AG10803 (cell line): ENCODE measurements around the gene DEDD2.

Experiments used
- DNase-seq: peaks from one replicate; pipeline ENCODE4 v3.0.0; 2010; ENCODE audit warnings: low read depth
- H3K4me3 ChIP-seq: 2 replicates; pipeline ENCODE4 v1.5.1; 2011; ENCODE audit warnings: mild to moderate bottlenecking, low read length, control low read depth
- TF ChIP-seq, protein P1 (sequence below): conservative IDR thresholded peaks from 2 replicates; pipeline ENCODE4 v1.5.1; 2011; ENCODE audit warnings: mild to moderate bottlenecking, low read length, control low read depth, inconsistent platforms

The DEDD2 gene

DNA sequence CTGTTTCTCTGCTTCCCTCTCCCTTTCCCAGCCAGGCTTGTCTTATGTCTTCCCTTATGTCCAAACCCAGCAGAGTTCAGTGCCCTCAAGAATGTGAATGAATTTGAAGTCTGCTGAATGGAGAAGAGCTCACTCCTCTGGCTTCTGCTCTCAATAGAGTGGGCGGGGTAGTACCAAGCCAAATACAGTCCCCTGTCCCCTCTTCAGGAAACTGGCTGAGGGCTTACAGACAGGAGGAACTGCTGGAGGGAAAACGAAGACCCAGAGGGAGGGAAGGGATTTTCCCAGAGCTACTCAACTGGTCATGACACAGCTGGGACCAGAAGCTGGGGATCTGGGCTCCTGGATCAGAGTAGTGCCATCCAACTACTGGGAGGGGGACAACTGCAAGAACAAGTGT lies 52.3 kb downstream of the DEDD2 start:
- TF ChIP-seq, protein P1, sequence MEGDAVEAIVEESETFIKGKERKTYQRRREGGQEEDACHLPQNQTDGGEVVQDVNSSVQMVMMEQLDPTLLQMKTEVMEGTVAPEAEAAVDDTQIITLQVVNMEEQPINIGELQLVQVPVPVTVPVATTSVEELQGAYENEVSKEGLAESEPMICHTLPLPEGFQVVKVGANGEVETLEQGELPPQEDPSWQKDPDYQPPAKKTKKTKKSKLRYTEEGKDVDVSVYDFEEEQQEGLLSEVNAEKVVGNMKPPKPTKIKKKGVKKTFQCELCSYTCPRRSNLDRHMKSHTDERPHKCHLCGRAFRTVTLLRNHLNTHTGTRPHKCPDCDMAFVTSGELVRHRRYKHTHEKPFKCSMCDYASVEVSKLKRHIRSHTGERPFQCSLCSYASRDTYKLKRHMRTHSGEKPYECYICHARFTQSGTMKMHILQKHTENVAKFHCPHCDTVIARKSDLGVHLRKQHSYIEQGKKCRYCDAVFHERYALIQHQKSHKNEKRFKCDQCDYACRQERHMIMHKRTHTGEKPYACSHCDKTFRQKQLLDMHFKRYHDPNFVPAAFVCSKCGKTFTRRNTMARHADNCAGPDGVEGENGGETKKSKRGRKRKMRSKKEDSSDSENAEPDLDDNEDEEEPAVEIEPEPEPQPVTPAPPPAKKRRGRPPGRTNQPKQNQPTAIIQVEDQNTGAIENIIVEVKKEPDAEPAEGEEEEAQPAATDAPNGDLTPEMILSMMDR: no peak
- DNase-seq: no peak
- no peak overlapping the region for H3K4me3 ChIP-seq

DNA sequence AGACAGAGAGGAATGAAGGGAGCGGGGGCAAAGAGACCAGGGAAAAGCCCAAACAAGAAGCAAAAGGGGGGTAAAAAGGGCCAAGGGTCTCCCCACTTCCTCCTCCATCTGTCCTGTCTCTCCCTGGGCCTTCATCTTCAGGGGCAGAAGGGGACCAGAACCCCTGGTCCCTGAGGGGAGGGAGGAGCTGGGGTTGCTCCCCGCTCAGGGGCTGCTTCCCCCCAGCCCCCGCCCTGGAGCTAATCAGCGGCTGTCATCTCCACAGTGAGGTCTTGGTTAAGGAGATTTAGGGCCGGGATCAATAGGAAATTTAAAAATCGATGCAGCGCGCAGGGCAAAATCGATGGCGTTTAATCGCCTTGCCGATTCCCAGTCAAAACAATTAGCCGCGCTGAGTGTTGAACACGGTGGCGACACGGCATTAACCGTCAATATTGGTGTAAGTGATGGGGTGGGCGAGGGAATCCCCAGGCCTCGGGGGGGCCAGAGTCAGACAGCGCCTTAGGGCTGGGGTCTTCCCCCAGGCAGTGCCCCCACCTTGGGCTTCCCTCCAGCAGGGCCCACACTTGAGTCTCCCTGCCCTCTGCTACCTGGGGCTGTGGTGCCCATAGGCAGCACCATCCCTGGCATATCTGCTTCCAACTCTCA lies 55.7 kb downstream of the DEDD2 start:
- H3K4me3 ChIP-seq: no peak overlapping the region
- no peak for DNase-seq
- TF ChIP-seq, protein P1: no peak

DNA sequence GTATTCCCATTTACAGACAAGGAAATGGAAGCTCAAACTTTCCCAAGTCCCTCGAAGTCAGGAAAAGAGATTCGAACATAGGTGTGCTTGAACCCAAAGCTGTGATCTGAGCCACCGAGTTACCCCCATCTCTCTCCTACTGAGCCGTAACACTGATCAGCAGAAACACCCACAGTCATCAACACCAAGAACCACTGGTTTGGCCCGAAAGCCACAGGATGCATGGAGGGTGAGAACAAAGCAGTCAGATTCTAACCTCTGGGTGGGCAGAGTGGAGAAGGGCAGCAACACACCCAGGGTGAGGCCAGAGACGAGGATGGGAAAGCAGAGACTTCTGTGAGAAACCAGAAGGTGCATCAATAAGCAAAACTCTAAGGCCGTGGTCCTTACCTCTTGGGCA lies 57.5 kb downstream of the DEDD2 start:
- DNase-seq: no peak
- no peak overlapping the region for H3K4me3 ChIP-seq
- TF ChIP-seq, protein P1: no peak

DNA sequence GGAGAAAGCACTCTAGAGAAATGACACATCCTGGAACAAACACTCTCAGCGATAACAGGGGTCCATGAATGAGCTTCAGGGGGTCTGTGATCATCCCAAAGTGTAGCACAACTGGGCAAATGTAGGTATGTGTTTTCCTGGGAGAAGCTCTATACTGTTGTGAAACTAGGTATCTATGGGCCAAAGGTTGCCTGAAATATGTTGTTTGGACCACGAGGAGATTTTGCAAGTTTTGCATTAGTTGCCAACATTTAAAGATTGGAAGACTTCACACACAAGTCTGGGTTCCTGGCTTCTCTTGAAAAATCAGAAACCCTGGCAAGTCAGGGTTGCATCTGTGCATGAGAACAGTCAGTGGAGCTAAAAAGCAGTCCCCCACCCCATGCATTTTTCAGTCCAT lies 58.6 kb downstream of the DEDD2 start:
- TF ChIP-seq, protein P1: no peak
- no peak overlapping the region for H3K4me3 ChIP-seq
- peak; percentile 16 for DNase-seq

DNA sequence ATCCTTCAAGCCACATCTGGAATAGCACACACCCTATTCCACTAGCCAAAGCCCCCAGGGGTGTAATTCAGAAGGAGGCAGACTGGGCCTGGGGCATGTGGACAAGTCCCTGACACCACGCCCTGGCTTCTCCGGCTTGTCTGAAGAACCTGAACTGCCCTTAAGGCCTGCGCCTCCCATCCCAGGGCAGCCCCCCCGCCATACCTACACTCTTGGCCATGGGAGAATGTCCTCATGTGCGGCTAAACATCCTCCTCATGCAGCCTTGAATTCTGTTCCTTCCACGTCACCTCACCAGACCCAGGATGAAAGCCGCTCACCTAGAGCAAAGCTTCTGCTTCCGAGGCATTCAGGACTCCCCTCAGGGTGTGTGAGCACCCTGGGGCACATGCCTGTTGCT lies 60.9 kb downstream of the DEDD2 start:
- TF ChIP-seq, protein P1: no peak
- no peak overlapping the region for H3K4me3 ChIP-seq
- DNase-seq: no peak

DNA sequence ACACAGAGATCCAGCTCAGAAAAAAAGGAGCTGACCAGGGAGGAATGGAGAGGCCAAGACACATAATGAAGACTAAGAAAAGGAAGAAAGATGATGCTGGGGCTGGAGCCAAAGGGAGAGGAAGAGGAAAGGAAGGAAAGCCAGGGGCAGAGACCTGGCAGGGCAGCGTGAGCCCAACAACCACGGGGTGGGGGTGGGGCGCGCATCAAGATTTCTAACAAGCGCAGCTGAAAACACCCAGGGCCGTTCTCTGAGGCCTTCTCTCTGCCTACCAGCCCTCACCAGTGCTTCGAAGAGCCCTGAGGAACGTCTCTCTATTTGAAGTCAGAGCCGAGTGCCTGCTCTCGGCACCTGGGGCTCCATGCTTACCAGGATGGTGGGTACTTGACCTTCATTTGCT lies 61.7 kb downstream of the DEDD2 start:
- no peak for DNase-seq
- no peak overlapping the region for H3K4me3 ChIP-seq
- TF ChIP-seq, protein P1: no peak

DNA sequence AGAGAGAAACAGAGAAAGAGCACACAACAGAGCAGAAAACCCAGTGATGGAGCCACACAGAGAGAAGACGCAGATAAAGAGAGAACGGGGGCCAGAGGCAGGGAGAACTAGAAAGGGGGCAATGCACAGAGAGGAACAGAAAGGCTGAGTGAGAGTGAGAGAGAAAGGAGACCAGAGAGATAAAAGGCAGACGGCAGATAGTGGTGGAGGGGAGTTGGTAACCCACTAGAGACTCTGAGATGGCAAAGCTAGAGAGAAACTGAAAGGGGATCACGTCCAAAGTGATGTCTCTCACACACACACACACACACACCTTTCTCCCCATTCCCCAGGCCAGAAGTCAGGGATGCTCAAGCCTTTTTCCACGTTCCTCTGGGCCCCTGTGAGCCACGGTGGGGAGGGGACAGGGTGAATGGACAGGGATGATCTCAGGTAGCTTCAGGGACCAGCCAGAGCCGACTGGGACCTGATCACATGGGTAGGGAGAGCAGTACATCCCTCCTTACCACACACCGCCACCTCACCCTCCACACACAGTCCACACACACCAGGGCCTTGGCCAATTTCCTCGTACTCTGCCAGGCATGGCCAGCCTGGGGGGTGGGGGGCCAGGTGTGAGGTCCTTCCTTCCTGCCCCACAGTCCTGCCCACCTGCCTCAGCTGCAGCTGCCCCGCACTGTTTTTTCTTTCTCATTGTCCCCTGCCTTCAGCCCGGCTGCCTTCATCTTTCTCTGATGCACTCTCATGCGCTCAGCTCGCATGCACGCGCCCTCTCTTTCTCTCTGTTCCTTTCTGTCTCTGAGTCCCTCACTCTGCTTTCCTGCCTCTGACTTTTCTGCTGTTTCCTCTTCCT lies 62.8 kb downstream of the DEDD2 start:
- no peak for DNase-seq
- no peak overlapping the region for H3K4me3 ChIP-seq
- TF ChIP-seq, protein P1: no peak
